Measurements from ENCODE around the gene SYNPO2.

- no peak for TF ChIP-seq CTCF (IDR thresholded peaks at IDR 0.05)
- no peak for TF ChIP-seq POLR2A (IDR thresholded peaks at IDR 0.05)
These were observed 149.6 kb downstream of the SYNPO2 start for GRCh38 chr4:119038116-119038841.

All from testis (tissue), 2 donors.